ENCODE data around the gene WASF2.
"Not testable (repeated sequence)": the region's sequence is repeated elsewhere in the genome, so short reads cannot be mapped to it uniquely, and the experiment has no call there.

The WASF2 gene

DNA sequence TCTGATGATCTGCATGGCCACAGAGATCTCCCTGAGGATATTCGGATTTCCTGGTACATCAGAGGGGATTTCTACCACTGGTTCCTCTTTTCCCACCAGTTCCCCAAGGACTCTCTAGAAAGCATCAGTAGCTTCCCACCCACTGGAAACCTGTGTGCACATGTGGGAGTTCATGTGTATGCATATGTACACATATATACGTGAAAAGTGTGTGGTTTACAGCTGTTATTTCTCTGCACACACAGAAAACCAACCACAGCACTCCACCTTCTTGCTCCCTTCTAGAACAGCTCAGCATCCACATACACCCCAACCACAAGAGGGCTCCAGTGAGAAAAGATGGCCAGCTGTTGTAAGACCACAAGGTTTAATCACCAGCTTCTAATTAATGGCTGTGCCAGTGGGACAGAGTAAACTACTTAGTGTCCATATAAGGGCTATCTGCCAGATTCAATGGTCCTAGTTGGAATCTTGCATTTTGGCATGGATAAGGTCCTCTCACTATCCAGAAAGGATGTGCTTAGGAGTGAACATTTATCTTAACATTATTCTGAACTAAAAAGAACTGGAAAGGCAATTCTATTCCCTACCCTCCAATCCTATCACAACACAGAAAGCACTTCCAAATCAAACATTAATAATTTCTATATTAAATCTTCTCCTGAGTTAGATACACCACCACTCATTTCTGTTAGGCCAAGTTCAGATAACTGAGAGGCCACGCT, 73.4 kb downstream of the WASF2 start:
- DNase-seq = no peak

DNA sequence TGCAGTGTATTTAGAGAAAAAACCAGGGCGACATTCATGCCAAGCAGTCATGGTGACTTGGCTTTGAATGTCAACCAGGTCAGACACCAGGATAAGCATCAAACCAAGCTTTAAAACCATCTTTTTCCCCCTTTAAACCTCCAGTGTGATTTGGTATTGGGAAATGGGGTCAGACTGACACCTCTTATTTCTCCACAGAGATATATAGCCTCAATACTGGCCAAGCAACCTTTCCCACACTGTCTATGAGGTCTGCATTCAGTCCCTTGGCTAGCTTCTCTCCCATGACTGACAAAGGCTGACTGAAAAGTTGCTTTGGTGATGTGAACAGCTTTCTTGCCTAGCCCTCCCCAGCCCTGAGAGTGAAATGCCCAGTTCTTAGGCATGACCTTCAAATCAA, 75.9 kb downstream of the WASF2 start:
- DNase-seq = no peak

DNA sequence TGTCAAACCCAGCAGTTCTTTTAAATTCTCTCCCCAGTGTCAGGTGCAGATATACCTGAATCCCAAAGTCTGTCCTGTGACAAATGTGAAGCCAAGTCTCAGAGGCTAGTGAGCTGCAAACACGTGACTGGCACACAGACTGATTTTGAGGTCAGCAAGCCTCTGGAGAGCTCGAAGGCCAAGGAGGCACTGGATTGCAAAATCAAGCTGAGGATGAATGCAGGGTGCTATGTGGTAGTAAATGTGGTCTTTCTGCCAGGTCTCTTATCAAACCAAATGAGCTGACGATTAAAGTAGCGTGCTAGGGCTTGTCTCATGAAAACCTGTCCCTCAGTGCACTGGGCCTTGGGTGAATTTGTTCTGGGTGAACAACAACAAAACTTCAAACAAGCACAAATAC, 77.0 kb downstream of the WASF2 start:
- no peak for DNase-seq

DNA sequence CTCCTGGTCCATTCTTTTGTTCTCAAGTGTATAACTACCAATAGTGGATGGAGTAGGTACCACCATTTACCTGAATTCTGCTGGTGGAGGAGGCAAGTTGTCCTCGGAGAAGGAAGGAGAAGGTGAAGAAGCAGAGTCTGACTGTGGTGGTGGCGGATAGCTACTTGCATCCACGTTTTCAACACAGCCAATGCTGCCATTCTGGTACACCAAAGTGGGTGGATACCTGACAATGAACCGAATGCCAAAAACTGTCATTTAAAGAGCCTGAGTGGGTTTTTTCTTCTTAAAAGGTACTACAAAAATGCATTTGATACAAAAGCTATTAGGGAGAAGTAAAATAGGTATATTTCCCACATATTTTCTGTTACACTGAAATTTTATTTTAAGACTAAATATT, 77.5 kb downstream of the WASF2 start:
- no peak for DNase-seq

DNA sequence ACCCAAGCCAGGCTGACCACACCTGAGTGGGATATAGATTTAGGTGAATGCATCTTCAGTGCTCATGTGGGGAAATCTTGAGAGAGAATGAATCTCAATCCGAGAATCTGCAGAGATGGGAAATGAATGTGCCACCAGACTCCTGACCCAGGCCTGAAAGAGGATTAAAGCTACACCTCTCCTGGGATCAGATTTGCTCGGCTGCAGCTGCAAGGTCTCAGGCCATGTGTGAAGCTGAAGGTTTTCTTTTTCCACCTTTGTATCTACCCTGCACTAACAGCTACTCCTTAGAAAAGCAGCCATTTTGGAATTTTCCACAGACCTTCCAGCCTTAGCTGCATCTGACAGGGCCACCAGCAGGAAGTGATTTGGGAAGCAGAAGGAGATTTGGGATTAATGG, 79.3 kb downstream of the WASF2 start:
- no peak for DNase-seq

DNA sequence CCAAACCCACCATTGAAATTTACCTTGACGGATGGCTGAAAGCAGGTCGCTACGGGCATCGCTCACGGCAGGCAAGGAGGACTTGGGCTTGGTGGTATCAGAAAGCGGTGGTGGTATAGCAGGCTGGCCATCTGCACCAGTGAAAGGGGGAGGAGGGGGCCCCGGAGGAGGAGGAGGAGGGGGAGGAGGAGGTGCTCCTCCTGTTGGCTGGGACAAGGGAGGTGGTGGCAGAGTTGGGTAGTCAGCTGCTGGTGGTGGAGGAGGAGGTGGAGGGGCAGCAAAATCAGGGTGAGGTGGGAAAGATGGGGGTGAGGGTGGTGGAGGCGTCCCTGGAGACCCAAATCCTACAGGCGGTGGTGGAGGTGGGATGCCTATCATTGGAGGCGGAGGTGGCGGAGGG, 80.3 kb downstream of the WASF2 start:
- no peak for DNase-seq

DNA sequence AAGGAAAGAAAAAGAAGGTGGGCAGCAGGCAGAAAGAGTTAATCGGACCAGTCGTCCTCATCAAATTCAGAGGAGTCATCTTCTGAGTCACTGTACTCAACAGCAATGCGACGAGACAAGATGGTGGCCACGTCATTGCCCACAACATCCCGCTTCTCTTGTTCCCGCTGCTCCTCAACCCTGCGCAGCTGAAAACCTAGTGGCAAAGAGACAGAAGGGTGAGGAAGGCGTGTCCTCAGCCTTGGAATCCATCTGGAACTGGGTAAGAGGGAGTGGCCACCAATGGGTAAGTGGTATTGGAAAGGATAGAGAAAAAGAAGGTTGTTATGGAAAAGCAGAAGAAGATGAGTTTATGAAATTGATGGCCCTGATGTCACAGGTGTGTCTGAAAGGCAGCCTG, 81.8 kb downstream of the WASF2 start:
- DNase-seq = no peak

DNA sequence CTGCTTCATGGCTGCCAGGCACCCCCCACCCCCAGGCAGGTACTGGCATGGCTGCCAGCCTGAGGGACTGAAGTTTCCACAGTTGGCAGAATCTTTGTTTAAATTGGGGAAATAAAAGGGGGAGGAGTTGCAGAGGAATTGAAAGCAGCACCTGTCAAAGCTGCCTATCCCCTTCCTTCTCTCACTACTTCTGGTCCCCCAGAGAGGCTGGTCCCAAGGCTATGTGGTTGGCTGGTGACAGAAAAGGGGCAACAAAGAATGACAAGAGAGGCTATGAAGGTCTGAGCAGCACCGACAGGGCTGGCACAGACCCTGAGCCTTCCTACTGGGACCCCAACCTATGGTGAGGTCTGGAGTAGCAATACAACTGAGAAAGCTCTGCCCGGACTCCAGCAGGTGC, 83.2 kb downstream of the WASF2 start:
- DNase-seq = not testable (repeated sequence)

DNA sequence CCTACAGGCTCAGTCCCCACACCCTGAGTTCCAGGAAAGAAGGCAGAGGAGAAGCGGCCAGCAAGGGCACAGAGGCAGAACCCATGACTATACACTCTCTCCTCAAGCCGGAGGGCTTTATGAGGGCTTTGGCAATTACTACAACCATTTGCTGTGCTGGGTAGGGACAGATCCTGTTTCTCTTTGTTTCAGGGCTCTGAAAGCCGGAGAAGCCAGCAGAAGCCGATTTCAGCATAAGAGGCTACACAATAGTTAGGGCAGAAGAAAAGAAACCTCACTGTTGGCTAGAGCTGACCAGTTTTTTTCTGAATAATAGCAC, 83.6 kb downstream of the WASF2 start:
- DNase-seq = no peak

DNA sequence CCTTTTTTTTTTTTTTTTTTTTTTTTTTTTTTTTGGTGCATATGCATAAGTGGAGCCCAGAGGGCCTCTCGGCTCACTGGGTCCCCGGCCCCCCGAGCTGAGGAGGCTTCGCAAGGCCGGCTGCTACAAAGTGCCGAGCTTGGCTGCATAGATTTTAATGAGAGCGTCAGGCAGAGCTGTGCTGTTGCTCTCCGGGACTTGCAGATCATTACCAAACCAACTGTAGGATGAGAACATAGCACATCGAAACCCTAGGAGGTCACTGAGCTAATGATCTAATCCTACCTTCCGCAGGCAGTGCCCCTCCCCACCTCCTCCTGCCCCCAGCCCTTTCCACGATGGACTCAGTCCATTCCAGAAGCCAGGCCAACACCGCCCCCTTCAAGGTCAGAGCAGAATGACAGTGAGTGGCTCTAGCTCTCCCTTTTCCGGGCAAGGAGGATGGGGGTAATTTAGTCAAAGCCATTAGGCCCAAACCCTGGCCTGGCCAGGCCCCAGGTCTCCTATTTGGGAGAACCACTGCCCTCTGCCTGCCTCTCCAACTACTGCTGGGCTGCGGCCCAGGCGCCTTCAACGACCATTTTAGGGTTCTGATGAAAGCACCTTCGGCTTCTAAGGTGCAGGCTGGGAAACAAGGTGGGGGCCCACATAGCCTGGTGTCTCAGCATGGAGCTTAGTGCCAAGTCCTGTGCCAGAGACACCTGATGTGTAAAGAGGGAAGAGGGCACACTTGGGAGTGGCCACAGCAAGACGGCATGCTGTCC, 84.2 kb downstream of the WASF2 start:
- DNase-seq = not testable (repeated sequence)

DNA sequence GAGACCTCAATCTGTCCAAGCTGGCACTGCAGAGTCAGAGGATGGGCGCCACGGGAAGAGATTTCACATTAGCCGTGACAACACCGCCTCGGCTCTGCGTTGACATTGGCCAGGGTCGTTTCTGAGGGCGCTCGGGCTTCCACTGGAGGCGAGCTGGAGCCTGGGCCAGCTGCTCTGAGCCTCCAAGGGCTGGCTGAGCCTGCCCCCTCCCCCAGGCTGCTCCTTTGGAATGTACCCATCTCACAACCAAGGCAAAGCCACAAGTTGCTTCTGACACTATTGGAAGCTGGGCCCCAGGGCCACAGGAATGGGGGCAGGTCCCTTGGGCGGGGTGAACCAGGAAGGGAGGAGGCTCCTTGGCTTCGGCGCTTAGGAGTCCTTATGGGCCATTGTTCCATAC, 84.9 kb downstream of the WASF2 start:
- peak; percentile 76 for DNase-seq

DNA sequence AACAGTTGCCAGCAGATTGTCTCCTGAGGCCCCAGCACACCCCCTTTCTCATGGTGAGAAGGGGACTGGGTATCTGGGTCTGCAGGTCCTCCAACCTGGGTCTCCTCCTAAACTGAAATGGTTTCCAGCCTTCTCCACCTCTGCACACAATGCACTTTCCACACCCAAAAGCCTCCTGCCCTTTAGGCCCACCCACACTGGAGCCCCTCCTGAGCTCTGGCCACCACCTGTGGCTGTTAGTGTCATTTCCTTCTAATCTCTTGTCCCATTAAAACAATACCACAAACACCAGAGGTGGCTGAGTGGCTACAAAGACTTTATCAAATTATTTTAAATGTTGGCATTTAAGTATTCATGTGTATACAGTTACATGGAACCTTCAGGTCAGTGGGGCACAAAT, 86.0 kb downstream of the WASF2 start:
- no peak for DNase-seq

DNA sequence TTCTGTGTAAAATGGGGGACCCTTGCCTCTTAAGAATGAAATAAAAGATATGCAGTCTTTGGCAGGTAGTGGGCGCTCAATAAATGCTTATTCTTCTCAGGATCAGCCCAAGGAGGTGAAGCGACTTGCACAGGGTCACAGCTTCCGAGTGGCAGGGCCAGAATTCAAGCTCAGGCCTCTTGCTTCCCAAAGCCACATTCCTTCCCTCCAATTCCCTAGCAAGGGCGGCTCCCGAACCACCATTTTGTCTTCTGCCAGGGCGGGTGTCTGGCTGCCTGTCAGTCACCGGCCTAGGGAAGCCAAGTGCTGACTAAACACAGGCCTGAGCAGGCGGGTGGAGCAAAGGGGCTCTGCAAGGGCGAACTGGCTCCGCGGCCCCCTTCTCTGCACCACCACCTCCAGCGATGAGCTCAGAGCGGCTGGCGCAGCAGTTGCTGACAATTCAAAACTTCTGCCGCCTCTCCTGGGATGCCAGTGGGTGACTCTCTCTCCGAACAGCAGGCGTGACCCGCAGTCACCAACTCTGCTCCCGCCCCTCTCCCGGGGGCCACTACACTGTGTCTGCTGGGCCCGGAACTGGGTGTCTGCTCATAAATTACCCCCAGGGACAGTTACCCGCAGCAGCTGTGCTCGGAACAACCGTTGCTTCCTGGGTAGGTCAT, 86.8 kb downstream of the WASF2 start:
- peak; percentile 92 for DNase-seq

DNA sequence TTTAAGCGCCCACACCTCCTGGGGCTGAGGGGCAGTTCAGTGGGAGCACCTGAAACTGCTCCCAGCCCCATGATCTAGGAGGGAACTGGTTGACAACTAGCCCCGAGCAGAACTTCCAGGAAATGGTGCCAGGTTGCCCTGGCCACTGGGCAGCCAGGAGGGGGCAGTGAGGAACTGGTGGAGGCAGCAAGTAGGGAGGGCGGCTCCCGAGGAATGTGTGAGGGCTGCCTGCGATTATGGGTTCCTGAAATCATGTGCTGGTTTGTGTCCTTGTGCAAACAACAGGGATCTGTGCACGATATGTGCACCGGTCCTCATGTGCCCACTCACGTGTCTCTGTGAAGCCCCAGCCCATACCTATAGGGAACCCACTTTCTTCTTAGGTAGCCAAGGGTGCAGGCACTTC, 87.6 kb downstream of the WASF2 start:
- DNase-seq = peak; percentile 74

DNA sequence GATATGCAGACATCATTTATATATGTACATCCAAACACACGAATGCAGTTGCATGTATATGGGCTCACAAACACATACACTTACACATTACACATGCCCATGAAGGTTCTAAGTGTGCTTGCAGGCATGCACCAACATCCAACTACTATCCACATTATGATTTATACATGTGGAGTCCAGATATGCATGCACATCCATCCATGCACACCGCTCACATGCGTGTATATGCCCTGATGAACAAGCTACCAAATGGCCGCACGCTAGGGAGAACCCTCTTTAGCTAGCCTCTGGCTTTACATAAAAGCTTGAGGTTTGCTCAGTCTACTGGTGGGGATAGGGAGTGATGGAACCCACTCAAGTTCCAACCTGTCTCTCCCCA, 89.0 kb downstream of the WASF2 start:
- DNase-seq = no peak

DNA sequence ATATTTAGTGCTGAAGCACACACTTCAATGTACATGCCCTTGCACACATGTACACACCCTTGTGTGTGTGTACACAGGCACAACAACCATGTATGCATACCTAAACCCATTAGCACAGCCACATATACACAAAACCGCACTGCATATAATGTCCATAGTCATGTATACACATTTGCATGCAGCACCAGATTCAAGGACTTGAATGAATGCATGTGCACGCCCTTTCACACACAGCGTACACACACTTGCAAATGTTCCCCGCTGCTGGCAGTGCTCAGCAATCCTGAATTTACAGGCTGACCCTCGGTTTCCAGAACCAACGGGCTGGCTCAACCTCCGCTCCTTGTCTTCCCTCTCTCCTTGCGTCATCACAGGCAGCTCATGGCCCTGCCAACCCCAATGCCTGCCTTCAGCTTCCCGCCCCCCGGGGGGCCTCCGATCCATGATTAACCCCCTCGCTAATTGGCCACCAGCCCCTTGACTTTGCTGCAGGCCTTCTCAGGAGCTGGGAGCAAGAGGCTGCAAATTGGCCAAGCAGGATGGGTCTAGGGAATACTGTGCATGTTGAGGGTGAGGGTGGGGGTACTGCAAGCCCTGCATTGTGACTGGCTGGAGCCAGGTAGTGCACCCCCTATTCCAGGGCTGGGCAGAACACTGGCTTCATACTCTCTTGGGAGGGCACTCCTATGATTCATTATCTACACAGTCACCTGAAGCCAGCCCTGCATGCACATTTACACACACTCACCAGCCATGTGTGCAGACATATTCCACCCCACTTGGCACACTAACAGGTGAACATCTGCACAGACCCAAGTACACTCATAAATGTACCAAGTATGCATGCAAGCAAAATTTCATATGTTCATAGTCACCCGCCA, 89.6 kb downstream of the WASF2 start:
- DNase-seq = no peak

DNA sequence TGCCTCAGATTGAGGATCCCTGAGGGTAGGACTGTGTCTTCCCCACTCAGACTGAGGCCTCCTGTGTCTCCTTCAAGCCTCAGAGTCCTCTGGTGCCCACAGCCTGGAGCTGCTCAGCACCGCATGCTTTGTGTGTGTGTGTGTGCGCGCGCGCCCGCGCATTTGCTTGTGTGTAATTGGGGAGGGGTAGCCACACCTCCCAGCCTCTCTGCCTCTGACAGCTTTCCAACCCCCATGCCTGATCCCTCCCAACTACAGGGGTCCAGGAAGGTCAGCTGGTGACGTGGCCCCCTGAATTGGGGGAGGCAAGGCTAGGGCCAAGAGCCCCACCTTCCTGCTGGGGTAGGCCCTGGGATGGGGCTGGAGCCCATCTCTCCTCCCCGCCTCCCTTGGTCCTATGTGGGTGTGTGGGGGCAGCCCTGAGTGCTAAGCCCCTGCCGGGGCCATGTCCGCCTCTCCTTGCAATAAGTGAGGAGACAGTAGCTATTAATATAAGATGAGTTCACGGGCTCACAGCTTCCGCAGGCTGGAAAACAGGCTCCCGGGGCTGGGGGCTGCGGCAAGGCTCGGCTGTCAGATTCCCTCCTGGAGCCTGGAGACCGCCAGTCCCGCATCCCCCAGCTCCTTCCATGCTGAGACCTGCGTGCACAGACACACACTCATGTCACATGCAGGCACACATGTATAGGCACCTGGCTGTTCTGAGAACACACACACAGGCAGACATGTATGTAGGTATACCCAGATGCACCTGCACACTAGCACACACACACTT, 90.5 kb downstream of the WASF2 start:
- DNase-seq = no peak

DNA sequence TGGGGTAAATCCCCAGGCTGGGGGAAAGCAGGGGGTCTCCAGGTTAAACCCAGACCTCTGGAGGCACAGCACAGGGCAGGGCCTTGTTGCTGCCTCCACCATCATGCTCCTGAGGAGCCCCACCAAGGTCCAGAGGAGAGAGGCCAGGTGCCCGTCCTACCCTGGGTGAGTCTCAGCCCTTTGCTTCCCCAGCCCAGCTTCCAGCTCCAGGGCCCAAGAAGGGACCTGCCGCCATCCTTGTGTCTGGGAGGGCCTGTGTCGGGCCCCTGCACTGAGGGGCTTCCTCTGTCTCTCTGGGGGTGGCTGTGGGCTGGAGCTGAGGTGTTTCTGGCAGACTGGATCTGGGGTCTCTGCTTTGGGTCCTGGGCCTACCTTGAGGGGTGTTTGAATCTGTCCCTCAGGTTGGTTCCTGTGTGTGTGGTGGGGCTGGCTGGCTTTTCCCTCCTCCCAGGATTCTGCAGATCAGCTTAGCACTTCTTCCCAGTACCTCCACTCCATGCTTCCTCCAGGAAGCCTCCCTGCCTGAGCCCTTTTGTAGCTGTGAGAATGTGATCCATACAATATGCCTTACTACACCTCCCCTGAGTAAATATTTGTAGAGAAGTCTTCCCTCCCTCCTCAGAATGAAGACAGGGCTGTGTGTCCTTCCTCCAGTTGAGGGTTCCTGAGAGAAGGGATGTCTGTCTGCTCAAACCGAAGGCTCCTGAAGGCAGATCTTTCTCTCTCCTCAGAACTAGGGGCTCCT, 91.4 kb downstream of the WASF2 start:
- DNase-seq = no peak

DNA sequence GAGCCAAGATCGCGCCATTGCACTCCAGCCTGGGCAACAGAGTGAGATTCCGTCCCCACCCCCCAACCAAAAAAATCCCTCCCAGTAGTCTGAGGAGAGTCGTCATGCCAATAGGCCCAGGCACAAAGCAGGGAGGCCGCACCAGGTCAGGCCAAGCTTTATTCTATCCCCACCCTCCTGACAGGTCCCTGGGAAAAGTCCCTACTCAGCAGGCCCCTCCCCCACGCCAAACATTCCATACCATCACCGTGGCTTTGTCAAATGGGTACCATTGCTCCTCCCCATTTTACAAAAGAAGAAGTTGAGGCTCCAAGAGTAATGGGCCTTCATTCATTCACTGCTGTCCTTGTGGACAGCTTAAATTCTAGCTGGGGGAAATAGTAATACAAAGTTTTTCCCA, 92.2 kb downstream of the WASF2 start:
- no peak for DNase-seq

DNA sequence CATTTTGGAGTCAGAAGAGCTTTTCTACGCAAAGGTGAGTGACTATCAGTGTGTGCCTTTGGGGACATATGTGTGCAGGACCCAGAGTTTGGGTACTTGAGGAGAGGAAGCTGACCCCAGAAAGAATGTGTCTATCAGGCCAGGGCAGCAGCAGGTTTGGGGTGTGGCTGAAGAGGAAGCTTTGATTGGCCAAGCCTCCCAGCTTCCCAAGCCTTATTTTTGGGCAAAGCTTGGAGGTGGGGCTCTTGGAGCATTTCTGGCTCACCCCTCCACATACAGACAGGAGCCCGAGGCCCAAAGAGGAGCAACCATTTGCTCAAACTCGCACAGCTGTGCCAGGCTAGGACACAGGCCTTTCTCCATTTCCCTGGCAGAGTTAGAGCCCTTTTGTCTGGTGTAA, 92.9 kb downstream of the WASF2 start:
- DNase-seq = no peak

DNA sequence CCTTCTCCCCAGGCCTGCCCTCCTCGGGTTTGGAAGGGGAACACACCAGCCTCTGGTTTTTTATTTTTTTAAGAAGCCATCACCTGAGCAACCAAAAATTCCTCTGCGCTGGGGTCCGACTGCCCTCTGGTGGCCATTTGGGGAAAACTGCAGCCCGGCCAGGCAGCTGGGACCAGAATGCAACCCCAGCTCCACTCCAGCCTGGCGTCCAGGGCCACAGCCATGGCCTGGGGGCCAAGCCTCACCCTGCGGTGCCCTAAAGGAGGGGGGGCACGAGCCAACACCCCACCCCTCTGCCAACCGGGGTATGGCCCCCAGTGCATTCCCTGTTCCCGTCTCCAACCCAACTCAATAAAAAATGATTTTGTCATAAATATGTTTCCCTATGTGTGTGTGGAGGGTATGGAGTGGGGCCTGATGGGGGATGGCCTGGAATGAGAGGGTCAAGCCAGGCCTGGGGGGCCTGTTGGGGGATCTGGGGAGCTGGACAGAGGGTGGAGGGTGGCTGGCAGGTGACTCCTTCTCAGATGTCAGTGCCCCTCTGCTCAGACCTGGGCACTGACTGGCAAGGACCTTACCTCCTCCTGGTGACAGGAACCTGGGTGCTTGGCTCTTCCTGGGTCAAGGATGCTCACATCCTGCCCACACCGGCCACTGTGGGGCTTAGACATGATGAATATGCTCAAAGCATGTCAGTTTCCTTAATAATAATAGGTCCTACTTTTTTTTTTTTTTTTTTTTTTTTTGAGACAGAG, 94.3 kb downstream of the WASF2 start:
- peak; percentile 82 for DNase-seq

All from left hindlimb (tissue), 1 donor.